GM23248 (cell line): ENCODE measurements around the gene C1QTNF1. TPM values are rescaled to one million over a fixed set of nuclear protein-coding genes. Genes with fewer than 3 reads are reported as not detected.
A peak's percentile ranks its signal among the peaks of the same experiment; 100 is the strongest.

Source experiments
- DNase-seq: peaks from one replicate; pipeline ENCODE4 v3.0.0-alpha.2; 2015
- H2AFZ ChIP-seq: fragments of 200-600 bp; sonication (generic); 2 replicates; pipeline ENCODE4 v1.6.1; 2016; ENCODE audit warnings: antibody characterized with exemption
- H3F3A ChIP-seq: fragments of 200-600 bp; sonication (generic); 2 replicates; pipeline ENCODE4 v1.6.1; 2016; ENCODE audit warnings: mild to moderate bottlenecking, antibody characterized with exemption, mixed run types; ENCODE audit not compliant: insufficient read depth
- H3K27ac ChIP-seq: fragments of 200-600 bp; sonication (generic); 2 replicates; pipeline ENCODE4 v1.5.1; 2016; ENCODE audit warnings: mild to moderate bottlenecking
- H3K27me3 ChIP-seq: fragments of 200-600 bp; sonication (generic); replicated peaks from 2 replicates; pipeline ENCODE4 v1.6.1; 2016; ENCODE audit warnings: mild to moderate bottlenecking; ENCODE audit not compliant: insufficient read depth
- H3K36me3 ChIP-seq: fragments of 200-600 bp; sonication (generic); 2 replicates; pipeline ENCODE4 v1.6.1; 2016; ENCODE audit warnings: low read depth, mild to moderate bottlenecking
- H3K4me1 ChIP-seq: fragments of 200-600 bp; sonication (generic); 2 replicates; pipeline ENCODE4 v1.6.1; 2016; ENCODE audit warnings: mild to moderate bottlenecking; ENCODE audit not compliant: insufficient read depth
- H3K4me2 ChIP-seq: fragments of 200-600 bp; sonication (generic); one replicate; pipeline ENCODE4 v1.6.1; 2016; ENCODE audit warnings: mild to moderate bottlenecking; ENCODE audit not compliant: unreplicated experiment
- H3K4me3 ChIP-seq: fragments of 200-600 bp; sonication (generic); 2 replicates; pipeline ENCODE4 v1.5.1; 2016; ENCODE audit warnings: mild to moderate bottlenecking
- H3K79me2 ChIP-seq: fragments of 200-600 bp; sonication (generic); 2 replicates; pipeline ENCODE4 v1.6.1; 2016; ENCODE audit warnings: mild to moderate bottlenecking; ENCODE audit not compliant: insufficient read depth
- H3K9ac ChIP-seq: fragments of 200-600 bp; sonication (generic); 2 replicates; pipeline ENCODE4 v1.6.1; 2016; ENCODE audit warnings: mild to moderate bottlenecking
- H3K9me2 ChIP-seq: fragments of 200-600 bp; sonication (generic); 2 replicates; pipeline ENCODE4 v1.6.1; 2016; ENCODE audit warnings: mixed run types, mild to moderate bottlenecking, moderate library complexity; ENCODE audit not compliant: insufficient read depth
- H3K9me3 ChIP-seq: fragments of 200-600 bp; sonication (generic); one replicate; pipeline ENCODE4 v1.6.1; 2017; ENCODE audit warnings: low read depth
- H4K20me1 ChIP-seq: fragments of 200-600 bp; sonication (generic); 2 replicates; pipeline ENCODE4 v1.6.0; 2016; ENCODE audit not compliant: insufficient read depth
- EZH2 ChIP-seq: fragments of 200-600 bp; sonication (generic); IDR thresholded peaks from 2 replicates; pipeline ENCODE4 v1.6.1; 2018; ENCODE audit warnings: antibody characterized with exemption, mild to moderate bottlenecking; ENCODE audit not compliant: insufficient read depth, poor library complexity, severe bottlenecking
- EZH2phosphoT487 ChIP-seq: fragments of 200-600 bp; sonication (generic); IDR thresholded peaks from 2 replicates; pipeline ENCODE4 v1.6.1; 2018; ENCODE audit warnings: antibody characterized with exemption, moderate library complexity, mild to moderate bottlenecking, low read depth; ENCODE audit not compliant: insufficient read depth
- WGBS, 2 experiments: methylation state at CpG; one replicate each; pipeline ENCODE4 v1.1.6; 2015 to 2017; ENCODE audit warnings: low lambda C conversion rate in 2 of 2, low coverage in 1 of 2; ENCODE audit errors: missing lambda C conversion rate in 2 of 2; 5-methylcytosine and 5-hydroxymethylcytosine counted together
- in situ Hi-C: fragments of 300-500 bp; cut with MboI; formaldehyde crosslinking; loops from 2 replicates; pipeline ENCODE4 v1.15.0; 2020
- polyA plus RNA-seq: library from polyadenylated mRNA; unstranded; fragments of >200 nt; fragmentation: Nextera tagmentation; extraction: Ambion mirVana; gene quantifications from 2 replicates; pipeline ENCODE4 v1.2.1, GENCODE V29; 2016
- total RNA-seq: library from RNA; depleted of rRNA; stranded (reverse); fragments of >200 nt; shearing (Covaris generic); gene quantifications from 2 replicates; pipeline ENCODE4 v1.2.3, GENCODE V29; 2014

The C1QTNF1 gene
- total and polyA plus RNA-seq, 2 experiments from 2014 or later: 6.1 to 12.2 TPM

GRCh38 chr17:78977681-78977943, 46.4 kb upstream of the C1QTNF1 start:
- Histone ChIP-seq H3K9me2 (no peaks in the 10 kb centered on the region), H3K9ac (no peak overlapping the region), H3K27ac (no peak overlapping the region), H3K36me3 (no peaks in the 10 kb centered on the region), H4K20me1 (no peaks in the 10 kb centered on the region), H2AFZ (no peak overlapping the region), H3K27me3 (no peaks in the 10 kb centered on the region), H3K4me3 (no peak overlapping the region), H3K9me3 (no peaks in the 10 kb centered on the region), H3F3A (0 out of 2 replicates have a peak, but pooled peaks cover 8% of the 10 kb centered on the region), H3K79me2 (no peaks in the 10 kb centered on the region), H3K4me1 (peaks cover 10% of the 10 kb centered on the region; the same call in 1 of the 2 replicates), H3K4me2 (no peak overlapping the region)
- no peak for DNase-seq
- 92 to 93% methylated on average over 8 of the region's 8 CpGs for WGBS, 2 experiments
- TF ChIP-seq EZH2: no peak
- no peak for TF ChIP-seq EZH2phosphoT487
- in situ Hi-C loops: loop anchor here (10.0 kb wide), 1 partner anchor 113 kb away; no protein-coding TSS in a partner anchor

DNA sequence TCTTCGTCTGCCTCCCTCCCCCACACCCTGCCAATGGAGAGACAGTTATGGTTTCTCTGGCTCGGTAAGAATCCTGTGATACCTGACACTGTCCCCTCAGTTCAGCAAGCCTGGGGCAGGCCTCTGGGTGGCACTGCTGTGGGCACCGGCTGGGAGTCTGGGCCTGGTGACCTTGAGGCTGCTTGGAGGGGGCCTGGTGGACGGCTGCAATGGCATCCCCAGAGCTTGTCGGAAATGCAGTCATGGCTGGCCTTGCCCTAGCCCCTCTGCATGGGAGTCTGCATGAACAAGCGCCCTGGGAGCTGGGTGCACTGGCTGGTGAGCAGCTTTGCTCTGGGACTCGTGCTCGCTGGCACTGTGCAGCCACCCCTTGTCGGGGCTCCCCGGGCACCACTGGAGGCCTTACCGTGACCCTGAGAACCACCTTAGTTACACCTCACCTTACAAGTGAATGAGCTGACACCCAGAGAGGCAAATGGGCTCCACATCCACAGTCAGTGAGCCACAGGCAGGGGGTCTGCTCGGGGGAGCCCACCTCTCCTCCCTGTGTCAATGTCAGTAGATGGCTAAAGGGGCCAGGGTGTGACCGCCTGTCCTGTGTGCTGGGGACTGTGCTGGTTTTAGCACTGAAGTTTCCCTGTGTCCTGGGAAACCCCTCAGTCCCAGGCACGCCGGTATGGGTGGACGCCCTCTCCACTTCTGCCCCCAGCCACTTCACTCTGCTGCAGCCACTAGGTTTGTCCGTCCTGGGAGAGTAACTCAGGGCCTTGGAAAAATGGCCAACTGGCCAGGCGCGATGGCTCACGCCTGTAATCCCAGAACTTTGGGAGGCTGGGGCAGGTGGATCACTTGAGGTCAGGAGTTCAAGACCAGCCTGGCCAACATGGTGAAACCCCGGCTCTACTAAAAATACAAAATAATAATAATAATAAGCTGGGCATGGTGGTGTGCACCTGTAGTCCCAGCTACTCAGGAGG, 45.7 kb upstream of the C1QTNF1 start:
- Histone ChIP-seq H3K79me2 (no peaks in the 10 kb centered on the region), H3K4me3 (no peak overlapping the region), H4K20me1 (no peaks in the 10 kb centered on the region), H3K36me3 (no peaks in the 10 kb centered on the region), H3K9me2 (no peaks in the 10 kb centered on the region), H3K27ac (no peak overlapping the region), H3K4me1 (peaks cover 10% of the 10 kb centered on the region; the same call in 1 of the 2 replicates), H3K27me3 (no peaks in the 10 kb centered on the region), H3F3A (0 out of 2 replicates have a peak, but pooled peaks cover 8% of the 10 kb centered on the region), H3K9ac (no peak overlapping the region), H2AFZ (no peak overlapping the region), H3K4me2 (no peak overlapping the region), H3K9me3 (no peaks in the 10 kb centered on the region)
- TF ChIP-seq EZH2 (no peak), EZH2phosphoT487 (no peak)
- in situ Hi-C loops: loop anchor here (10.0 kb wide), 1 partner anchor 113 kb away; no protein-coding TSS in a partner anchor
- 86 to 91% methylated on average over 19 to 20 of the region's 21 CpGs for WGBS, 2 experiments
- DNase-seq: no peak

DNA sequence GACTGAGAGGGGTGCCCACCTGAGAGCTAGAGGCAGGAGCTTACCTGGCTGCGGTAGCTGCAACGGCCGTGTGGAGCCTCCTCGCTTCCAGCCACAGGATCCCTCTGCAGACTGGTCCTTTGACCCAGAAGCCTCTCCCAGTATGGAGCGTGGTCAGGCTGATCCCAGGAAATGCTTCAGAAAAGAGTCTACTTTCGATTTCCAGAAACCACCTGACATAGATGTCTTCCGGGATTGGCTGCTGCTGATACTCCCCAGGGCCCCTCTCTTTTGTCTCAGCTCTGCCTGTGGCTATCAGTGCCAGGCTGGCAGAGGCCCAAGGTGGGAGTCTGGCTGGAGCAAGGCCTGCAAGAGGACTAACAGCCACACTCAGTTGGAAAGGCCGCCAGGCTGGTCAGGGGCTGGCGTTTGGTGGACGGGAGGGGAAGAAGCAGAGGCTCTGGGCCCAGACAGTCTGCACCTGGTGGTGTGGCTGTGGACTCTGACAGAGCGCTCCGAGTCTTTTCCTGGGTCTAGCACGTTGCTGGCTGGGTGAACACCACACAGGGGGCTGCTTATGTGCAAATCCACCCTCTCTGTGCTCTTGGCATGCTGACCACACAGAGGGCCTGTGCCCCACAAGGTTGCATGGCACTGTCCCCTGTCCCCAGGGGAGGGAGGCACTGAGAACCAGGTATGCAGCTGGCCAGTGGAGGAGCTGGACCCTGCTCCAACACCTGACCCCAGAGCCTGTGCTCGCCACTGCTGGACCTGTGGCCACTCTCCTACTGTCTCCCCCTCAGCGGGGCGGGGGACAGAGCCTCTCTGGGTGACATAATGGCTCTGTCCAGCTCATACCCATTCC, 44.0 kb upstream of the C1QTNF1 start, which contains the start of gene LGALS3BP:
TSS of gene LGALS3BP (minus strand) at position 144 of the 844 bp plus-strand sequence. CDS start 2,732 bp downstream, outside the sequence.
- in situ Hi-C loops: loop anchor here (10.0 kb wide), 1 partner anchor 115 kb away; no protein-coding TSS in a partner anchor
- no peaks in the 10 kb centered on the region for H3K9me2 ChIP-seq
- no peaks in the 10 kb centered on the region for H3K27me3 ChIP-seq
- H3K79me2 ChIP-seq: no peaks in the 10 kb centered on the region
- DNase-seq: peak; percentile 39
- H3K36me3 ChIP-seq: no peaks in the 10 kb centered on the region
- no peaks in the 10 kb centered on the region for H4K20me1 ChIP-seq
- no peak within 1 kb of the TSS for H3K4me3 ChIP-seq
- 73 to 79% methylated on average over 16 of the region's 16 CpGs for WGBS, 2 experiments
- TF ChIP-seq EZH2phosphoT487 (no peak), EZH2 (no peak)
- peak within 1 kb of the TSS; percentile 39; the same call in 1 of the 2 replicates for H2AFZ ChIP-seq
- H3F3A ChIP-seq: 0 out of 2 replicates have a peak, but pooled peaks cover 8% of the 10 kb centered on the region
- H3K4me1 ChIP-seq: peaks cover 10% of the 10 kb centered on the region; the same call in 1 of the 2 replicates
- H3K9ac ChIP-seq: no peak within 1 kb of the TSS
- H3K4me2 ChIP-seq: no peak within 1 kb of the TSS
- H3K27ac ChIP-seq: no peak within 1 kb of the TSS
- H3K9me3 ChIP-seq: no peaks in the 10 kb centered on the region

- H3K27ac ChIP-seq: no peak overlapping the region
- H3K4me3 ChIP-seq: no peak overlapping the region
- H2AFZ ChIP-seq: no peak overlapping the region
- H3K4me2 ChIP-seq: no peak overlapping the region
- no peaks in the 10 kb centered on the region for H3K79me2 ChIP-seq
- in situ Hi-C loops: no loop called here
- no peaks in the 10 kb centered on the region for H3K9me2 ChIP-seq
- no peak for DNase-seq
- no peaks in the 10 kb centered on the region for H3K9me3 ChIP-seq
- H3K9ac ChIP-seq: no peak overlapping the region
- 0 out of 2 replicates have a peak, but pooled peaks cover 7% of the 10 kb centered on the region for H3F3A ChIP-seq
- no peak for TF ChIP-seq EZH2
- no peak for TF ChIP-seq EZH2phosphoT487
- H3K27me3 ChIP-seq: no peaks in the 10 kb centered on the region
- WGBS, 2 experiments: 78 to 87% methylated on average over 8 of the region's 8 CpGs
- H4K20me1 ChIP-seq: no peaks in the 10 kb centered on the region
- peaks cover 7% of the 10 kb centered on the region; the same call in 1 of the 2 replicates for H3K4me1 ChIP-seq
- no peaks in the 10 kb centered on the region for H3K36me3 ChIP-seq
Measured at GRCh38 chr17:78980624-78980972, 43.4 kb upstream of the C1QTNF1 start.
